ENCODE results near the gene PIP5K1B. TPM values are rescaled to one million over a fixed set of nuclear protein-coding genes. Genes with fewer than 3 reads are reported as not detected.

Gene PIP5K1B
- total and polyA plus RNA-seq, 2 donors (not counting 3 experiments of a cell fraction or from before 2014, with no cell fraction given), result 0.27 TPM; not detected in 1

- no TSS peak for BruUV-seq (replicated peaks)
- Histone ChIP-seq H3K79me2 (ENCODE audit: control insufficient read depth, insufficient read depth, low read length) (no peaks in the 10 kb centered on the region), H3K36me3 (ENCODE audit: control insufficient read depth in 2 of 2, extremely low read depth in 1 of 2, insufficient read depth in 2 of 2, low read length in 2 of 2) (no peaks in the 10 kb centered on the region), H2AFZ (ENCODE audit: low read depth, low read length) (no peak overlapping the region), H3K4me2 (ENCODE audit: insufficient read depth, low read length) (no peak overlapping the region), H3K9me3 (replicated peaks; ENCODE audit: control insufficient read depth, insufficient read depth, low read length) (no peaks in the 10 kb centered on the region), H3K27ac (ENCODE audit: insufficient read depth, low read depth, low read length) (no peak overlapping the region), H3K4me1 (ENCODE audit: control insufficient read depth, extremely low read depth, insufficient read depth, low read length) (no peaks in the 10 kb centered on the region), H3K9ac (replicated peaks; ENCODE audit: extremely low read depth, insufficient read depth, low read length) (no peak overlapping the region), H4K20me1 (replicated peaks; ENCODE audit: control insufficient read depth, extremely low read depth, insufficient read depth, low read length) (no peaks in the 10 kb centered on the region), H3K4me3 (replicated peaks in 1 of 3; ENCODE audit: insufficient read depth in 1 of 3, low read depth in 1 of 3, low read length in 3 of 3) (no peak overlapping the region), H3K27me3 (ENCODE audit: control insufficient read depth in 2 of 2, insufficient read depth in 2 of 2, low read length in 2 of 2) (peaks cover 39 to 48% of the 10 kb centered on the region in 2 experiments), H3K9me1 (replicated peaks; ENCODE audit: control insufficient read depth, extremely low read depth, insufficient read depth, low read length) (no peaks in the 10 kb centered on the region)
- TF ChIP-seq FOS (IDR thresholded peaks at IDR 0.05; ENCODE audit: borderline replicate concordance, insufficient read depth, low read length), result no peak
- no peak for TF ChIP-seq POLR2AphosphoS5 (IDR thresholded peaks at IDR 0.05; ENCODE audit: insufficient read depth, low read depth, low read length)
- TF ChIP-seq, protein P1, sequence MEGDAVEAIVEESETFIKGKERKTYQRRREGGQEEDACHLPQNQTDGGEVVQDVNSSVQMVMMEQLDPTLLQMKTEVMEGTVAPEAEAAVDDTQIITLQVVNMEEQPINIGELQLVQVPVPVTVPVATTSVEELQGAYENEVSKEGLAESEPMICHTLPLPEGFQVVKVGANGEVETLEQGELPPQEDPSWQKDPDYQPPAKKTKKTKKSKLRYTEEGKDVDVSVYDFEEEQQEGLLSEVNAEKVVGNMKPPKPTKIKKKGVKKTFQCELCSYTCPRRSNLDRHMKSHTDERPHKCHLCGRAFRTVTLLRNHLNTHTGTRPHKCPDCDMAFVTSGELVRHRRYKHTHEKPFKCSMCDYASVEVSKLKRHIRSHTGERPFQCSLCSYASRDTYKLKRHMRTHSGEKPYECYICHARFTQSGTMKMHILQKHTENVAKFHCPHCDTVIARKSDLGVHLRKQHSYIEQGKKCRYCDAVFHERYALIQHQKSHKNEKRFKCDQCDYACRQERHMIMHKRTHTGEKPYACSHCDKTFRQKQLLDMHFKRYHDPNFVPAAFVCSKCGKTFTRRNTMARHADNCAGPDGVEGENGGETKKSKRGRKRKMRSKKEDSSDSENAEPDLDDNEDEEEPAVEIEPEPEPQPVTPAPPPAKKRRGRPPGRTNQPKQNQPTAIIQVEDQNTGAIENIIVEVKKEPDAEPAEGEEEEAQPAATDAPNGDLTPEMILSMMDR (IDR thresholded peaks at IDR 0.05; ENCODE audit: extremely low read depth in 1 of 2, insufficient read depth in 1 of 2, low read depth in 1 of 2, low read length in 2 of 2), result no peak
- no peak for TF ChIP-seq JUN (IDR thresholded peaks at IDR 0.05; ENCODE audit: borderline replicate concordance, insufficient read depth, insufficient read length, low read depth)
- no peak for TF ChIP-seq GATA2 (IDR thresholded peaks at IDR 0.05; ENCODE audit: insufficient read depth, insufficient read length, low read depth, low read length)
- TF ChIP-seq MYC (IDR thresholded peaks at IDR 0.05; ENCODE audit: low read depth, low read length), result no peak
- no peak for TF ChIP-seq MAX (IDR thresholded peaks at IDR 0.05; ENCODE audit: insufficient read depth, insufficient read length)
- TF ChIP-seq EZH2 (IDR thresholded peaks at IDR 0.05; ENCODE audit: borderline replicate concordance, low read depth, low read length, severe bottlenecking), result no peak
- CTCF ChIA-PET, result no interaction called here
- dilution Hi-C loops (cut with MboI; ENCODE audit: extremely low pct_ligation_motif_present, low sequenced_read_pairs) (no loop called here), intact Hi-C loops (cut with micrococcal nuclease) (loop anchor here (5.0 kb wide), 1 partner anchor 71 kb away; no protein-coding TSS in a partner anchor)
- DNase-seq (ENCODE audit: low read depth, low spot score), result no peak
- POLR2A ChIA-PET, result no interaction called here
- no peak for FAIRE-seq
Observed at GRCh38 chr9:68706363-68707201, 1.5 kb downstream of the PIP5K1B start.
